GM06990 (cell line): ENCODE measurements around the gene SLC23A2.
"Not testable (repeated sequence)": the region's sequence is repeated elsewhere in the genome, so short reads cannot be mapped to it uniquely, and the experiment has no call there.

ENCODE experiments used
- DNase-seq: peaks from one replicate; pipeline ENCODE4 v3.0.0-alpha.2; 2011; ENCODE audit not compliant: insufficient read length; ENCODE audit errors: extremely low read depth
- H3K27me3 ChIP-seq: replicated peaks from 2 replicates; pipeline ENCODE4 v1.6.0; 2011; ENCODE audit warnings: low read length; ENCODE audit not compliant: control insufficient read depth, insufficient read depth
- H3K36me3 ChIP-seq: 2 replicates; pipeline ENCODE4 v1.5.1; 2011; ENCODE audit warnings: low read length; ENCODE audit not compliant: control insufficient read depth, insufficient read depth
- H3K4me3 ChIP-seq: replicated peaks from 2 replicates; pipeline ENCODE4 v1.5.1; 2011; ENCODE audit warnings: low read depth, mild to moderate bottlenecking, control low read depth, low read length
- CTCF ChIP-seq: IDR thresholded peaks from 2 replicates; pipeline ENCODE4 v1.5.1; 2011; ENCODE audit warnings: low read length, control low read depth, mild to moderate bottlenecking, inconsistent platforms; ENCODE audit not compliant: insufficient read depth, poor library complexity, severe bottlenecking

SLC23A2 gene

GRCh38 chr20:5040345-5040744 is 39.0 kb upstream of the SLC23A2 start:
- no peak for DNase-seq
- no peak overlapping the region for H3K4me3 ChIP-seq
- no peaks in the 10 kb centered on the region; the same call in 1 of the 2 replicates for H3K27me3 ChIP-seq
- no peak for TF ChIP-seq CTCF
- H3K36me3 ChIP-seq: no peaks in the 10 kb centered on the region

GRCh38 chr20:5039889-5040288 is 38.6 kb upstream of the SLC23A2 start:
- H3K36me3 ChIP-seq: no peaks in the 10 kb centered on the region
- no peaks in the 10 kb centered on the region; the same call in 1 of the 2 replicates for H3K27me3 ChIP-seq
- no peak for DNase-seq
- no peak for TF ChIP-seq CTCF
- H3K4me3 ChIP-seq: no peak overlapping the region

GRCh38 chr20:5039255-5039657 is 37.9 kb upstream of the SLC23A2 start:
- Histone ChIP-seq H3K36me3 (no peaks in the 10 kb centered on the region), H3K27me3 (peaks cover 1% of the 10 kb centered on the region), H3K4me3 (no peak overlapping the region)
- peak; percentile 16 for DNase-seq
- TF ChIP-seq CTCF: no peak

GRCh38 chr20:5036828-5037227 is 35.5 kb upstream of the SLC23A2 start:
- H3K4me3 ChIP-seq: no peak overlapping the region
- no peak for DNase-seq
- no peaks in the 10 kb centered on the region for H3K36me3 ChIP-seq
- H3K27me3 ChIP-seq: peaks cover 1% of the 10 kb centered on the region
- no peak for TF ChIP-seq CTCF

- not testable (repeated sequence) for H3K27me3 ChIP-seq, H3K36me3 ChIP-seq, H3K4me3 ChIP-seq, DNase-seq
Observed at GRCh38 chr20:5035518-5035917, 34.2 kb upstream of the SLC23A2 start.

GRCh38 chr20:5033566-5033965 is 32.3 kb upstream of the SLC23A2 start:
- no peak overlapping the region for H3K4me3 ChIP-seq
- peaks cover 1% of the 10 kb centered on the region for H3K27me3 ChIP-seq
- no peak for TF ChIP-seq CTCF
- H3K36me3 ChIP-seq: no peaks in the 10 kb centered on the region
- no peak for DNase-seq

- H3K27me3 ChIP-seq, H3K4me3 ChIP-seq, H3K36me3 ChIP-seq, DNase-seq: not testable (repeated sequence)
Observed at GRCh38 chr20:5031701-5032100, 30.4 kb upstream of the SLC23A2 start.
